ENCODE data around the gene ALDH3B1.

DNA sequence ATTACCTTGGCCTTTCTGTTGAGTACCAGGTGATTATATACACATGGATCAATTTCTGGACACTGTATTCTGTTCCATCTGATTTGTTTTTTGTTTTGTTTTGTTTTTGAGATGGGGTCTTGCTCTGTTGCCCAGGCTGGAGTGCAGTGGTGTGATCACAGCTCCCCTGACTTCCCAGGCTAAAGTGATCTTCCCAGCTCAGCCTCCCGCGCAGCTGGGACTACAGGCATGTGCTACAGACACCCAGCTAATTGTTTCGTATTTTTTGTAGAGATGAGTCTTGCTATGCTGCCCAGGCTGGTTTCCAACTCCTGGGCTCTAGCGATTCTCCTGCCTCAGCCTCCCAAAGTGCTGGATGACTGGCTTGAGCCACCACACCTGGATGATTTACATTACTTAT, 47.7 kb downstream of the ALDH3B1 start:
- TF ChIP-seq CTCF (IDR thresholded peaks at IDR 0.05) (no peak), POLR2A (IDR thresholded peaks at IDR 0.05) (no peak)
